Left ventricle myocardium inferior (tissue), 1 donor: ENCODE measurements around the gene PHEX. TPM values are rescaled to one million over a fixed set of nuclear protein-coding genes. Genes with fewer than 3 reads are reported as not detected.
A peak's percentile ranks its signal among the peaks of the same experiment; 100 is the strongest.

Experiments used
- DNase-seq: peaks from one replicate; pipeline ENCODE4 v3.0.0-alpha.2; 2020
- H3K27ac ChIP-seq: fragments of 200-600 bp; replicated peaks from 2 replicates; pipeline ENCODE4 v1.8.0; 2021
- H3K27me3 ChIP-seq: fragments of 200-600 bp; 2 replicates; pipeline ENCODE4 v1.8.0; 2021; ENCODE audit warnings: low read depth
- H3K36me3 ChIP-seq: fragments of 200-600 bp; 2 replicates; pipeline ENCODE4 v1.8.0; 2021
- H3K4me1 ChIP-seq: fragments of 200-600 bp; 2 replicates; pipeline ENCODE4 v1.8.0; 2021
- H3K4me3 ChIP-seq: fragments of 200-600 bp; 2 replicates; pipeline ENCODE4 v1.8.0; 2021; ENCODE audit warnings: mild to moderate bottlenecking, moderate library complexity
- H3K9me3 ChIP-seq: fragments of 200-600 bp; replicated peaks from 2 replicates; pipeline ENCODE4 v1.8.0; 2021
- intact Hi-C: fragments of 100-400 bp; cut with micrococcal nuclease; formaldehyde crosslinking; loops from one replicate; pipeline ENCODE4 v1.11.0; 2022
- total RNA-seq: library from RNA; stranded (reverse); fragmentation: NEBNext Ultra II Directional; extraction: Animal tissue kit (Norgen Biotek cat#: 25700); gene quantifications from one replicate; pipeline ENCODE4 v1.2.1, GENCODE V29; 2021
- TF ChIP-seq, protein P1 (sequence below): fragments of 200-600 bp; IDR thresholded peaks from 2 replicates; pipeline ENCODE4 v1.8.0; 2021; ENCODE audit warnings: antibody characterized with exemption, mild to moderate bottlenecking, borderline replicate concordance
- donor health status: DM: no; HTN: yes; CAD: no; lungs with severe emphysema.

PHEX gene
- total RNA-seq, 1 donor from 2014 or later, result 0.03 TPM

DNA sequence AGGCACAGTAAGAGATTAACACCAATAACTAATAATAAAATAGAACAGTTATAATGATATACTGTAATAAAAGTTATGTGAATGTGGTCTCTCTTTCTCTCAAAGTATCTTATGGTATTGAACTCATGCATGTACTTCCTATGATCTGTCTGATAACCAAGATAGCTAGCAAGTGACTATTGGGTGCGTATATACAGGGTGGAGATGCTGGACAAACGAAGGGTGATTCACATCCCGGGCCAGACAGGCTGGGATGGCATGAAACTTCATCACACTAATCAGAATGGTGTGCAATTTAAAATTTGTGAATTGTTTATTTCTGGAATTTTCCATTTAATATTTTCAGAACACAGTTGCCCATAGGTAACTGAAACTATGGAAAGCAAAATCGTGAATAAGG, 96.8 kb downstream of the PHEX start:
- H3K4me3 ChIP-seq, result no peak overlapping the region
- no peak for DNase-seq
- H3K36me3 ChIP-seq, result no peaks in the 10 kb centered on the region
- H3K9me3 ChIP-seq, result no peaks in the 10 kb centered on the region
- H3K27ac ChIP-seq, result no peak overlapping the region
- no peaks in the 10 kb centered on the region for H3K27me3 ChIP-seq
- no peaks in the 10 kb centered on the region for H3K4me1 ChIP-seq
- TF ChIP-seq, protein P1, sequence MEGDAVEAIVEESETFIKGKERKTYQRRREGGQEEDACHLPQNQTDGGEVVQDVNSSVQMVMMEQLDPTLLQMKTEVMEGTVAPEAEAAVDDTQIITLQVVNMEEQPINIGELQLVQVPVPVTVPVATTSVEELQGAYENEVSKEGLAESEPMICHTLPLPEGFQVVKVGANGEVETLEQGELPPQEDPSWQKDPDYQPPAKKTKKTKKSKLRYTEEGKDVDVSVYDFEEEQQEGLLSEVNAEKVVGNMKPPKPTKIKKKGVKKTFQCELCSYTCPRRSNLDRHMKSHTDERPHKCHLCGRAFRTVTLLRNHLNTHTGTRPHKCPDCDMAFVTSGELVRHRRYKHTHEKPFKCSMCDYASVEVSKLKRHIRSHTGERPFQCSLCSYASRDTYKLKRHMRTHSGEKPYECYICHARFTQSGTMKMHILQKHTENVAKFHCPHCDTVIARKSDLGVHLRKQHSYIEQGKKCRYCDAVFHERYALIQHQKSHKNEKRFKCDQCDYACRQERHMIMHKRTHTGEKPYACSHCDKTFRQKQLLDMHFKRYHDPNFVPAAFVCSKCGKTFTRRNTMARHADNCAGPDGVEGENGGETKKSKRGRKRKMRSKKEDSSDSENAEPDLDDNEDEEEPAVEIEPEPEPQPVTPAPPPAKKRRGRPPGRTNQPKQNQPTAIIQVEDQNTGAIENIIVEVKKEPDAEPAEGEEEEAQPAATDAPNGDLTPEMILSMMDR, result no peak
- intact Hi-C loops, result no loop called here

DNA sequence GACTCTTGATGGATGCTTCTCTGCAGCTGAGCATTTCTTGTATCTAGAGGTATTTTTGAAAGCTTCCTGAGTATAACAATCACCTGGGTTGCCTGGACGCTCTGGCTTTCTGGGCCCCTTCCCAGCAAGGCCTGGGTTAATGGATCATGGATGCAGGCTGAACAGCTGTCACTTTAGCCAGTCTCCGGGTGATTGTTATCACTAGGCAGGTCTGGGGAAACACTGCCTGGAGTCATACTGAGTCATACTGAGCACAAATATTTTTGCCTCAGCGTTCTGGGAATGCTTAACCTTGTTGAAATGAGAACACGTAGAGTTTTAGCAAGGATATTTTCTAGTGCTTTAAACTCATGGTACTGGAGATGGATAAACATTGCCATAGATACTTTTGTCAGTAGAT, 102.6 kb downstream of the PHEX start:
- H3K4me1 ChIP-seq, result no peaks in the 10 kb centered on the region
- TF ChIP-seq, protein P1, result no peak
- H3K27me3 ChIP-seq, result no peaks in the 10 kb centered on the region
- no peaks in the 10 kb centered on the region for H3K36me3 ChIP-seq
- no peaks in the 10 kb centered on the region for H3K9me3 ChIP-seq
- H3K27ac ChIP-seq, result peak overlapping the region; percentile 68
- intact Hi-C loops, result no loop called here
- no peak for DNase-seq
- H3K4me3 ChIP-seq, result no peak overlapping the region

GRCh38 chrX:22135171-22135711, 103.1 kb downstream of the PHEX start:
- no peak for DNase-seq
- Histone ChIP-seq H3K9me3 (no peaks in the 10 kb centered on the region), H3K4me1 (no peaks in the 10 kb centered on the region), H3K36me3 (no peaks in the 10 kb centered on the region), H3K27me3 (no peaks in the 10 kb centered on the region), H3K27ac (peak overlapping the region; percentile 68), H3K4me3 (no peak overlapping the region)
- intact Hi-C loops, result no loop called here
- TF ChIP-seq, protein P1, result no peak

DNA sequence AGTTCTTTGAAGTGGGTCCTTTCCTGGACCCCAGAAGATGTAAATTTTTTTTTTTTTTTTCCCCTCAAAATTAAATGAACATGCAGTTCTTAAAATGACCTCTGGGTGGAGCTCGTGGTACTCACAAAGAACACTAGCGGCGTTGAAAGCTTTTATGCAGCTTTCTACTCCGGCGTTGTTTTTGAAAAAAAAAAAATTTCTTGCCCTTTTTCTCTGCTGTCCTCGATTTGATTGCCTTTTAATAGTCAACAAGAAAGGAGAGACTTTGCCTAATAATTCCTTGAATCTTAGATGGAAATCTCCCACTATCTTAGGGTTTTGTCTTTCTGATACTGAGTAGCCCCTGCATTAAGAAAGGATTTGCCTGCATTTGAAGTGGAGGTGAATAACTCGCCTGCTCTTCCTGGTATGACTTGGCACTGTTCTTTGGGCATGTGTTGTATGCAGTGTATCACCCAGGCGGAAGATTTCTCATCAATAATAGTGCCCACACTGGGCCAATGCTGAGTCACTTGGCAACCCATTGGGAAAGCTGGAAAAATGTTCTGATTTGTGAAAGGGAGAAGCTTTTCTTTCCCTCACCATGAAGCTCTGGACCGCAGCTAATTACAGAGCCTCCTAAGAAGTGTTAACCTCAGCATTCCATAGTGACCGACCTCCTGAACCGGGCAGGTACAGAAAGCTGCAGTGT, 104.0 kb downstream of the PHEX start:
- TF ChIP-seq, protein P1, result peak; percentile 70
- H3K36me3 ChIP-seq, result no peaks in the 10 kb centered on the region
- no peaks in the 10 kb centered on the region for H3K9me3 ChIP-seq
- intact Hi-C loops, result no loop called here
- DNase-seq, result no peak
- no peaks in the 10 kb centered on the region for H3K27me3 ChIP-seq
- no peak overlapping the region for H3K4me3 ChIP-seq
- H3K27ac ChIP-seq, result peak overlapping the region; percentile 68
- H3K4me1 ChIP-seq, result no peaks in the 10 kb centered on the region

- no peak for DNase-seq
- Histone ChIP-seq H3K36me3 (no peaks in the 10 kb centered on the region), H3K27me3 (no peaks in the 10 kb centered on the region), H3K4me3 (no peak overlapping the region), H3K4me1 (no peaks in the 10 kb centered on the region), H3K27ac (no peak overlapping the region), H3K9me3 (no peaks in the 10 kb centered on the region)
- TF ChIP-seq, protein P1, result no peak
- intact Hi-C loops, result no loop called here
Measured at GRCh38 chrX:22136711-22137110, 104.6 kb downstream of the PHEX start.
